HepG2 (cell line): Measurements from ENCODE around the gene PTK7. TPM values are rescaled to one million over a fixed set of nuclear protein-coding genes. Genes with fewer than 3 reads are reported as not detected.

Source experiments
- ATAC-seq: fragments of 200-7000 bp; cut with Tn5 transposase; 3 replicates; pipeline ENCODE4 v1.9.1; 2020; ENCODE audit warnings: mild to moderate bottlenecking, moderate library complexity
- BruUV-seq: library from RNA; stranded (reverse); fragments of 400-500 nt; replicated peaks from 2 replicates; lab custom pipeline; 2021; lab: Mats Ljungman, UMichigan
- CTCF ChIA-PET: fragments of 300-600 bp; formaldehyde crosslinking; extraction: SDS; loops from one replicate; lab custom pipeline; 2021; ENCODE audit warnings: low total read pairs, inconsistent platforms, low intra/inter-chr PET ratio; lab: Yijun Ruan, JAX
- POLR2A ChIA-PET: fragments of 350-600 bp; sonication (Branson Sonifier 250); formaldehyde crosslinking; loops from one replicate; lab custom pipeline; 2020; ENCODE audit warnings: antibody characterized with exemption, inconsistent platforms; lab: Yijun Ruan, JAX
- DNase-seq: peaks from one replicate; pipeline ENCODE4 v3.0.0-alpha.2; 2015; ENCODE audit warnings: low spot score
- FAIRE-seq: peaks from 3 replicates; lab custom pipeline; 2011; peaks lifted over from hg19 to GRCh38; lab: Jason Lieb, UNC
- H2AFZ ChIP-seq: one replicate; pipeline ENCODE4 v1.6.1; 2011; ENCODE audit warnings: low read length, inconsistent platforms
- H3K27ac ChIP-seq: fragments of 300-600 bp; 3 replicates; pipeline ENCODE4 v1.8.0; 2011; ENCODE audit warnings: mixed run types, mild to moderate bottlenecking, mixed read lengths, low read length, inconsistent platforms; ENCODE audit not compliant: insufficient read depth; ENCODE audit errors: extremely low read length
- H3K27me3 ChIP-seq, 2 experiments: fragments of 200-600 bp in 1 of 2; 2 replicates in 1 of 2; 3 replicates in 1 of 2; pipeline versions ENCODE4 v1.6.0 to v1.8.0; 2011; ENCODE audit warnings: low read length in 2 of 2, mild to moderate bottlenecking in 2 of 2, moderate library complexity in 2 of 2, inconsistent platforms in 1 of 2; ENCODE audit not compliant: insufficient read depth in 2 of 2, control insufficient read depth in 1 of 2
- H3K36me3 ChIP-seq, 2 experiments: fragments of 200-600 bp in 1 of 2; replicated peaks in 1 of 2; 2 replicates in 1 of 2; 3 replicates in 1 of 2; pipeline versions ENCODE4 v1.5.1 to v1.8.0; 2011; ENCODE audit warnings: low read length in 2 of 2, inconsistent platforms in 1 of 2; ENCODE audit not compliant: insufficient read depth in 2 of 2, control insufficient read depth in 1 of 2
- H3K4me1 ChIP-seq: 2 replicates; pipeline ENCODE4 v1.5.1; 2012; ENCODE audit warnings: low read length, inconsistent platforms; ENCODE audit not compliant: insufficient read depth
- H3K4me2 ChIP-seq: 2 replicates; pipeline ENCODE4 v1.6.0; 2011; ENCODE audit warnings: low read depth, low read length, inconsistent platforms
- H3K4me3 ChIP-seq, 3 experiments: fragments of 200-600 bp in 1 of 3; sonication (generic), shearing (Covaris generic) in 1 of 3; replicated peaks in 1 of 3; 2 replicates each; pipeline ENCODE4 v1.5.1; 2011 to 2016; ENCODE audit warnings: low read length in 3 of 3, inconsistent platforms in 2 of 3, low read depth in 2 of 3, mild to moderate bottlenecking in 2 of 3, control low read depth in 1 of 3, mixed read lengths in 1 of 3; ENCODE audit not compliant: insufficient read depth in 1 of 3
- H3K79me2 ChIP-seq: one replicate; pipeline ENCODE4 v1.6.1; 2011; ENCODE audit warnings: low read length, inconsistent platforms; ENCODE audit not compliant: insufficient read depth
- H3K9ac ChIP-seq: 2 replicates; pipeline ENCODE4 v1.6.0; 2011; ENCODE audit warnings: mild to moderate bottlenecking, low read depth, low read length, inconsistent platforms; ENCODE audit not compliant: insufficient read depth
- H3K9me3 ChIP-seq: 2 replicates; pipeline ENCODE4 v1.5.1; 2012; ENCODE audit warnings: mild to moderate bottlenecking, low read length
- H4K20me1 ChIP-seq: 2 replicates; pipeline ENCODE4 v1.6.0; 2011; ENCODE audit warnings: inconsistent platforms, mild to moderate bottlenecking, low read length, moderate library complexity; ENCODE audit not compliant: insufficient read depth
- CENPX ChIP-seq: sonication (generic); formaldehyde crosslinking; IDR thresholded peaks from 2 replicates; pipeline ENCODE4 v1.9.0; 2021; ENCODE audit warnings: mild to moderate bottlenecking, missing genetic modification reagents, moderate library complexity
- MED13 ChIP-seq: sonication (generic); formaldehyde crosslinking; IDR thresholded peaks from 2 replicates; pipeline ENCODE4 v1.5.0; 2020; ENCODE audit warnings: missing genetic modification reagents
- MEIS2 ChIP-seq: sonication (generic); formaldehyde crosslinking; IDR thresholded peaks from 2 replicates; pipeline ENCODE4 v1.9.0; 2021; ENCODE audit warnings: mild to moderate bottlenecking, missing genetic modification reagents
- MTF2 ChIP-seq: sonication (generic); formaldehyde crosslinking; IDR thresholded peaks from 2 replicates; pipeline ENCODE4 v1.5.0; 2020; ENCODE audit warnings: missing genetic modification reagents, borderline replicate concordance
- SALL1 ChIP-seq: sonication (generic); formaldehyde crosslinking; IDR thresholded peaks from 2 replicates; pipeline ENCODE4 v1.8.0; 2022; ENCODE audit warnings: mild to moderate bottlenecking, missing genetic modification reagents
- SP1 ChIP-seq, 2 experiments: fragments of 450-650 bp in 1 of 2; sonication (generic) in 1 of 2; formaldehyde crosslinking in 1 of 2; IDR thresholded peaks; 2 replicates each; pipeline versions ENCODE4 v1.4.0 to v1.6.1; 2016 to 2020; ENCODE audit warnings: missing genetic modification reagents in 1 of 2
- ZNF274 ChIP-seq: sonication (generic); formaldehyde crosslinking; IDR thresholded peaks from 2 replicates; pipeline ENCODE4 v1.5.1; 2020; ENCODE audit warnings: mild to moderate bottlenecking, missing genetic modification reagents
- ZNF552 ChIP-seq: sonication (generic); formaldehyde crosslinking; IDR thresholded peaks from 2 replicates; pipeline ENCODE4 v1.9.0; 2022; ENCODE audit warnings: missing genetic modification reagents, mild to moderate bottlenecking, borderline replicate concordance
- ZNF660 ChIP-seq: sonication (generic); formaldehyde crosslinking; IDR thresholded peaks from 2 replicates; pipeline ENCODE4 v1.5.1; 2020; ENCODE audit warnings: mild to moderate bottlenecking, low read depth, missing genetic modification reagents, borderline replicate concordance
- ZNF703 ChIP-seq: sonication (generic); formaldehyde crosslinking; IDR thresholded peaks from 2 replicates; pipeline ENCODE4 v1.5.1; 2020; ENCODE audit warnings: missing genetic modification reagents, mild to moderate bottlenecking, moderate library complexity, borderline replicate concordance
- ZNF772 ChIP-seq: sonication (generic); formaldehyde crosslinking; IDR thresholded peaks from 2 replicates; pipeline ENCODE4 v1.5.0; 2020; ENCODE audit warnings: mild to moderate bottlenecking, missing genetic modification reagents
- WGBS: methylation state at CpG from one replicate; pipeline ENCODE4 v1.1.6; 2017; ENCODE audit warnings: low lambda C conversion rate; 5-methylcytosine and 5-hydroxymethylcytosine counted together
- in situ Hi-C: cut with HindIII; loops from 2 replicates; pipeline ENCODE4 v1.10.0; 2017; ENCODE audit warnings: low pct_unique_long_range_greater_than_20kb; ENCODE audit not compliant: extremely low pct_ligation_motif_present
- intact Hi-C: fragments of 100-400 bp; cut with micrococcal nuclease; formaldehyde crosslinking; loops from one replicate; pipeline ENCODE4 v1.10.0; 2022; ENCODE audit not compliant: unreplicated experiment
- polyA plus RNA-seq, 8 experiments: library from polyadenylated mRNA; depleted of rRNA in 3 of 8; stranded (reverse) in 7 of 8; unstranded in 1 of 8; fragments of >200 nt; fragmentation: Illumina TruSeq in 4 of 8; extraction: Trizol in 4 of 8; gene quantifications; 2 replicates each; pipeline versions ENCODE4 v1.2.1 to v1.2.3, GENCODE V29; 2011 to 2016; ENCODE audit warnings: low read depth in 4 of 8, missing spikeins in 1 of 8, mixed read lengths in 1 of 8; ENCODE audit not compliant: insufficient read depth in 1 of 8
- total RNA-seq, 5 experiments: library from RNA; depleted of rRNA; stranded (reverse); fragments of >200 nt; fragmentation: Illumina TruSeq; extraction: Trizol; gene quantifications; 2 replicates each; pipeline ENCODE4 v1.2.3, GENCODE V29; 2016; ENCODE audit warnings: low read depth in 1 of 5
- TF ChIP-seq, protein P1 (sequence below): sonication (generic); formaldehyde crosslinking; IDR thresholded peaks from 2 replicates; pipeline ENCODE4 v1.5.0; 2020; ENCODE audit warnings: missing genetic modification reagents

PTK7 gene
- total and polyA plus RNA-seq, 2 of the 13 experiments (the other 11 are each of a cell fraction or from before 2014, with no cell fraction given) = 98.5 to 99.8 TPM

DNA sequence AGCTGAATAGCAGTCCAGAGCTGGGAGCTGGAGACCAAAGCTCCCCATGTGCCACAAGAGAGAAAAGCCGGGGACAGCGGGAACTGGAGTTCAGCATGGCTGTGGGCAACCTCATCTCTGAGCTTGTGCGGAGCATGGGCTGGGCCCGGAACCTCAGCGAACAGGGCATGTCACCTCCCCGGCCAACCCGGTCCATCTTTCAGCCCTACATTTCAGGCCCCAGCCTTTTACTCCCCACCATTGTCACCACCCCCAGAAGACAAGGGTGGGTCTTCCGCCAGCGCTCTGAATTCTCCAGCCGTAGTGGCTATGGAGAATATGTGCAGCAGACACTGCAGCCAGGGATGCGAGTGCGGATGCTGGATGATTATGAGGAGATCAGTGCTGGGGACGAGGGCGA, 109.9 kb downstream of the PTK7 start:
- Histone ChIP-seq H3K4me1 (peaks cover 26% of the 10 kb centered on the region), H2AFZ (no peak overlapping the region), H3K4me2 (no peak overlapping the region), H3K27me3 (no peaks in the 10 kb centered on the region; a peak in 1 of 5 replicates), H3K4me3 (no peak overlapping the region), H3K27ac (no peak overlapping the region), H3K9ac (no peak overlapping the region), H3K9me3 (no peaks in the 10 kb centered on the region)
- POLR2A ChIA-PET = no interaction called here
- intact Hi-C loops = no loop called here
- WGBS = 99% methylated on average over 14 of the region's 14 CpGs
- TF ChIP-seq ZNF772 (CRISPR knock-in tag) = no peak
- no peak for TF ChIP-seq MED13 (CRISPR knock-in tag)
- TF ChIP-seq CENPX (CRISPR knock-in tag) = no peak
- TF ChIP-seq ZNF274 (CRISPR knock-in tag) = no peak
- no peak for TF ChIP-seq MEIS2 (CRISPR knock-in tag)
- no peak for TF ChIP-seq MTF2 (CRISPR knock-in tag)
- TF ChIP-seq ZNF552 (CRISPR knock-in tag) = no peak
- TF ChIP-seq SP1 (IDR thresholded peaks at IDR 0.05) = no peak
- TF ChIP-seq SP1 (CRISPR knock-in tag; IDR thresholded peaks at IDR 0.05) = no peak
- TF ChIP-seq ZNF660 (CRISPR knock-in tag) = no peak
- no peak for TF ChIP-seq ZNF703 (CRISPR knock-in tag)
- TF ChIP-seq, protein P1, sequence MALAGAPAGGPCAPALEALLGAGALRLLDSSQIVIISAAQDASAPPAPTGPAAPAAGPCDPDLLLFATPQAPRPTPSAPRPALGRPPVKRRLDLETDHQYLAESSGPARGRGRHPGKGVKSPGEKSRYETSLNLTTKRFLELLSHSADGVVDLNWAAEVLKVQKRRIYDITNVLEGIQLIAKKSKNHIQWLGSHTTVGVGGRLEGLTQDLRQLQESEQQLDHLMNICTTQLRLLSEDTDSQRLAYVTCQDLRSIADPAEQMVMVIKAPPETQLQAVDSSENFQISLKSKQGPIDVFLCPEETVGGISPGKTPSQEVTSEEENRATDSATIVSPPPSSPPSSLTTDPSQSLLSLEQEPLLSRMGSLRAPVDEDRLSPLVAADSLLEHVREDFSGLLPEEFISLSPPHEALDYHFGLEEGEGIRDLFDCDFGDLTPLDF = no peak
- no peak for TF ChIP-seq SALL1 (CRISPR knock-in tag)
- TF ChIP-seq, all 625 proteins: peak for 0
- in situ Hi-C loops = no loop called here
- no TSS peak for BruUV-seq
- Histone ChIP-seq H4K20me1 (no peaks in the 10 kb centered on the region), H3K36me3 (peaks cover 6 to 7% of the 10 kb centered on the region in 2 experiments; a peak in 3 of 5 replicates), H3K79me2 (no peaks in the 10 kb centered on the region)
- FAIRE-seq (no peak), DNase-seq (no peak), ATAC-seq (no peak)
- CTCF ChIA-PET = no interaction called here
